ENCODE measurements around the gene KLRC4. TPM values are rescaled to one million over a fixed set of nuclear protein-coding genes. Genes with fewer than 3 reads are reported as not detected.

Gene KLRC4
- total and polyA plus RNA-seq, 2 donors (not counting 1 experiment from before 2014, with no cell fraction given): not detected

- no peak for DNase-seq (ENCODE audit: low read depth in 2 of 2)
- Histone ChIP-seq H3K4me2 (ENCODE audit: extremely low read depth, insufficient read depth, low read length) (peak overlapping the region; percentile 85), H4K20me1 (ENCODE audit: control insufficient read depth, extremely low read depth, insufficient read depth, low read length) (no peaks in the 10 kb centered on the region), H3K4me1 (ENCODE audit: control insufficient read depth, extremely low read depth, insufficient read depth, low read length) (peaks cover 9% of the 10 kb centered on the region), H3K4me3 (replicated peaks in 1 of 4; ENCODE audit: control extremely low read depth in 1 of 4, insufficient read depth in 1 of 4, low read depth in 3 of 4, low read length in 4 of 4) (peak overlapping the region in 2 of 4 experiments; percentile 73 to 88), H3K27me3 (ENCODE audit: control insufficient read depth, insufficient read depth, low read length) (no peaks in the 10 kb centered on the region), H3K9ac (ENCODE audit: insufficient read depth, low read length) (no peak overlapping the region), H3K36me3 (ENCODE audit: control insufficient read depth, insufficient read depth, low read length) (no peaks in the 10 kb centered on the region), H3K9me3 (ENCODE audit: control insufficient read depth, insufficient read depth, low read depth, low read length) (no peaks in the 10 kb centered on the region), H3K27ac (ENCODE audit: insufficient read depth, low read length) (no peak overlapping the region), H2AFZ (ENCODE audit: low read length) (peak overlapping the region; percentile 100), H3K79me2 (ENCODE audit: control insufficient read depth, insufficient read depth, low read length) (no peaks in the 10 kb centered on the region)
- TF ChIP-seq CTCF (conservative IDR thresholded peaks at IDR 0.05 in 1 of 2, IDR thresholded peaks at IDR 0.05 in 1 of 2; ENCODE audit: low read depth in 1 of 2, low read length in 2 of 2) (no peak), EZH2 (IDR thresholded peaks at IDR 0.05; ENCODE audit: low read length, missing control alignments) (no peak)
Observed at GRCh38 chr12:10363658-10363913, 46.0 kb downstream of the KLRC4 start.

GRCh38 chr12:10362828-10363657 lies 46.5 kb downstream of the KLRC4 start:
- no peak overlapping the region for H3K9ac ChIP-seq (ENCODE audit: insufficient read depth, low read length)
- H3K4me2 ChIP-seq (ENCODE audit: extremely low read depth, insufficient read depth, low read length): no peak overlapping the region
- no peaks in the 10 kb centered on the region for H4K20me1 ChIP-seq (ENCODE audit: control insufficient read depth, extremely low read depth, insufficient read depth, low read length)
- no peak overlapping the region for H2AFZ ChIP-seq (ENCODE audit: low read length)
- peaks cover 9% of the 10 kb centered on the region for H3K4me1 ChIP-seq (ENCODE audit: control insufficient read depth, extremely low read depth, insufficient read depth, low read length)
- no peak overlapping the region for H3K4me3 ChIP-seq (replicated peaks in 1 of 4; ENCODE audit: control extremely low read depth in 1 of 4, insufficient read depth in 1 of 4, low read depth in 3 of 4, low read length in 4 of 4)
- H3K9me3 ChIP-seq (ENCODE audit: control insufficient read depth, insufficient read depth, low read depth, low read length): no peaks in the 10 kb centered on the region
- TF ChIP-seq CTCF (conservative IDR thresholded peaks at IDR 0.05 in 1 of 2, IDR thresholded peaks at IDR 0.05 in 1 of 2; ENCODE audit: low read depth in 1 of 2, low read length in 2 of 2): no peak
- no peak for TF ChIP-seq EZH2 (IDR thresholded peaks at IDR 0.05; ENCODE audit: low read length, missing control alignments)
- no peak overlapping the region for H3K27ac ChIP-seq (ENCODE audit: insufficient read depth, low read length)
- H3K27me3 ChIP-seq (ENCODE audit: control insufficient read depth, insufficient read depth, low read length): no peaks in the 10 kb centered on the region
- peak in 1 of 2 donors; percentile 48 for DNase-seq (ENCODE audit: low read depth in 2 of 2)
- no peaks in the 10 kb centered on the region for H3K36me3 ChIP-seq (ENCODE audit: control insufficient read depth, insufficient read depth, low read length)
- H3K79me2 ChIP-seq (ENCODE audit: control insufficient read depth, insufficient read depth, low read length): no peaks in the 10 kb centered on the region

GRCh38 chr12:10362325-10362724 lies 47.2 kb downstream of the KLRC4 start:
- H3K79me2 ChIP-seq (ENCODE audit: control insufficient read depth, insufficient read depth, low read length): no peaks in the 10 kb centered on the region
- no peak overlapping the region for H3K4me3 ChIP-seq (replicated peaks in 1 of 4; ENCODE audit: control extremely low read depth in 1 of 4, insufficient read depth in 1 of 4, low read depth in 3 of 4, low read length in 4 of 4)
- H3K27me3 ChIP-seq (ENCODE audit: control insufficient read depth, insufficient read depth, low read length): no peaks in the 10 kb centered on the region
- TF ChIP-seq CTCF (conservative IDR thresholded peaks at IDR 0.05 in 1 of 2, IDR thresholded peaks at IDR 0.05 in 1 of 2; ENCODE audit: low read depth in 1 of 2, low read length in 2 of 2) (no peak), EZH2 (IDR thresholded peaks at IDR 0.05; ENCODE audit: low read length, missing control alignments) (no peak)
- no peaks in the 10 kb centered on the region for H3K36me3 ChIP-seq (ENCODE audit: control insufficient read depth, insufficient read depth, low read length)
- H3K27ac ChIP-seq (ENCODE audit: insufficient read depth, low read length): no peak overlapping the region
- DNase-seq (ENCODE audit: low read depth in 2 of 2): no peak
- no peak overlapping the region for H3K4me2 ChIP-seq (ENCODE audit: extremely low read depth, insufficient read depth, low read length)
- no peak overlapping the region for H2AFZ ChIP-seq (ENCODE audit: low read length)
- no peaks in the 10 kb centered on the region for H3K9me3 ChIP-seq (ENCODE audit: control insufficient read depth, insufficient read depth, low read depth, low read length)
- no peaks in the 10 kb centered on the region for H4K20me1 ChIP-seq (ENCODE audit: control insufficient read depth, extremely low read depth, insufficient read depth, low read length)
- no peak overlapping the region for H3K9ac ChIP-seq (ENCODE audit: insufficient read depth, low read length)
- H3K4me1 ChIP-seq (ENCODE audit: control insufficient read depth, extremely low read depth, insufficient read depth, low read length): peaks cover 9% of the 10 kb centered on the region

Measured in fibroblast of lung (primary cell).